MCF 10A (cell line): ENCODE measurements around the gene TIMM23B. TPM values are rescaled to one million over a fixed set of nuclear protein-coding genes. Genes with fewer than 3 reads are reported as not detected.
"Not testable (repeated sequence)": the region's sequence is repeated elsewhere in the genome, so short reads cannot be mapped to it uniquely, and the experiment has no call there.

ENCODE experiments used
- Bru-seq: library from RNA; stranded (reverse); fragments of 400-500 nt; gene quantifications from one replicate; lab custom pipeline; 2021; lab: Mats Ljungman, UMichigan
- BruChase-seq, 2 experiments: library from RNA; stranded (reverse); fragments of 400-500 nt; gene quantifications; one replicate each; lab custom pipeline; 2021; lab: Mats Ljungman, UMichigan
- BruUV-seq: library from RNA; stranded (reverse); fragments of 400-500 nt; replicated peaks from 2 replicates; lab custom pipeline; 2021; lab: Mats Ljungman, UMichigan
- CTCF ChIA-PET: fragments of 300-600 bp; sonication (Branson Sonifier 250); formaldehyde crosslinking; extraction: SDS; loops from one replicate; lab custom pipeline; 2021; ENCODE audit warnings: antibody characterized with exemption, inconsistent platforms; lab: Yijun Ruan, JAX
- POLR2A ChIA-PET: fragments of 300-600, 350-650 bp; sonication (Branson Sonifier 250); formaldehyde crosslinking; extraction: SDS; loops from one replicate; lab custom pipeline; 2020; ENCODE audit warnings: antibody characterized with exemption, inconsistent platforms; lab: Yijun Ruan, JAX
- DNase-seq: peaks from one replicate; pipeline ENCODE4 v3.0.0-alpha.2; 2018; ENCODE audit not compliant: unreplicated experiment
- H3K27ac Mint-ChIP-seq: one replicate; pipeline ENCODE4 v1.8.0; 2022; ENCODE audit warnings: mild to moderate bottlenecking, low read depth, mixed read lengths; ENCODE audit not compliant: unreplicated experiment
- H3K27me3 Mint-ChIP-seq: one replicate; pipeline ENCODE4 v1.8.0; 2022; ENCODE audit warnings: mixed read lengths; ENCODE audit not compliant: insufficient read depth, unreplicated experiment
- H3K36me3 Mint-ChIP-seq: one replicate; pipeline ENCODE4 v1.8.0; 2022; ENCODE audit warnings: mild to moderate bottlenecking, moderate library complexity, mixed read lengths; ENCODE audit not compliant: insufficient read depth, unreplicated experiment
- H3K4me1 Mint-ChIP-seq: one replicate; pipeline ENCODE4 v1.8.0; 2022; ENCODE audit warnings: mixed read lengths; ENCODE audit not compliant: insufficient read depth, unreplicated experiment
- H3K4me3 Mint-ChIP-seq: one replicate; pipeline ENCODE4 v1.8.0; 2022; ENCODE audit warnings: mild to moderate bottlenecking, moderate library complexity, mixed read lengths; ENCODE audit not compliant: unreplicated experiment
- H3K9me3 Mint-ChIP-seq: one replicate; pipeline ENCODE4 v1.8.0; 2022; ENCODE audit warnings: mixed read lengths; ENCODE audit not compliant: unreplicated experiment
- intact Hi-C: fragments of 100-400 bp; cut with micrococcal nuclease; formaldehyde crosslinking; loops from 2 replicates; pipeline ENCODE4 v1.14.1; 2022
- long read RNA-seq: library from polyadenylated mRNA; stranded (forward); transcript quantifications from one replicate; pipeline ENCODE4 v2.0.0, GENCODE V29; 2022
- total RNA-seq: library from RNA; stranded (reverse); gene quantifications from 2 replicates; pipeline ENCODE4 v1.2.3, GENCODE V29; 2022

The TIMM23B gene, protein sequence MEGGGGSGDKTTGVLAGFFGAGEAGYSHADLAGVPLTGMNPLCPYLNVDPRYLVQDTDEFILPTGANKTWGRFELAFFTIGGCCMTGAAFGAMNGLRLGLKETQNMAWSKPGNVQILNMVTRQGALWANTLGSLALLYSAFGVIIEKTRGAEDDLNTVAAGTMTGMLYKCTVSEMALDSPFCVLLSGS
- total RNA-seq (31.3 and 34.4 TPM in 2 replicates), Bru-seq, nascent RNA (percentile 96 among the genes with signal in this experiment), BruChase-seq, experiment 1, labeled RNA remaining after a 6-hour chase (percentile 90 among the genes with signal in this experiment), BruChase-seq, experiment 2, labeled RNA remaining after a 2-hour chase (percentile 94 among the genes with signal in this experiment)
- long read RNA-seq, transcript TIMM23B-201 (7 exons, 1,142 nt): major isoform, 20 of 36 reads
- long read RNA-seq, transcript TIMM23B-203 (8 exons, 2,623 nt): minor isoform, 6 of 36 reads
- long read RNA-seq, partial matches to known transcripts: 2 of 36 reads
- long read RNA-seq, other reads (novel, unspliced or antisense): 8 of 36 reads

DNA sequence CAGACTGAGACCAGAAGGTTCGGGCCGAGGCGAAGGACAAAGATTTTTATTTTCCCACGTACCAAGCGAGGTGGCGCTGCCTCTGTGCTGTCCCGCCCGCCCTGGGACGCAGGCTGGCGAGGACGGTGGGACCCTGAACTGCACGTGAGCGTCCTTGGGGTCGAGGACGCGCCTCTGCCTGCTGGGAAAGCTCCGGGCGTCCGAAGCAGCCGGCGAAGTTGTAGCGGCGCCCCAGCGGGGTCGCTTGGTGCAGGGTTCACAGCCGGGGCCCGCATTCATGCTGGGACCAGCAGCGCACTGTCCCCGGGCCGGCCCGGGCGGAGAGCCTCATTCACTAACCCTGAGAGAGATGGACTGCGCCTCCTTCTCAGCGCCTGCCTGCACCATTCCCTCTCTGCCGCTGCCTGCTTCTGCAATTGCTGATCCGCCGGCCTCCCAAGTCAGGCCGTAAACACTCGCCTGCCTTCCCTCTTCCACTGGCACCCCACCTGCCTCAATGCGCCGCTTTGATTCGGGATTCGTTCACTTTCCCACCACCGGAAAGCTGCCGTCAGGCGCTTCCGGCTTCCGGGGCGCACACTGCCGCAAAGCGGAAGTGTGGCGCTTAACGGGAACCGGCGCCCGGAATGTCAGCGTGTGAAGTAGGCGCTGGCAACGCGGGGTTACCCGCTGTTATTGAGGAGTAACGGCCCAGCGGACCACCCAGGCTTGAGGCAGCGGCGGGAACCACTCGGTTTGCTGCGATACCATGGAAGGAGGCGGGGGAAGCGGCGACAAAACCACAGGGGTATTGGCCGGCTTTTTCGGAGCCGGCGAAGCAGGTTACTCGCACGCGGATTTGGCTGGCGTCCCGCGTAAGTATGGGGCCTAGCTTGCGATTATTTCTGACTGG, at the start of gene TIMM23B, which contains the start of gene PARG:
Gene TIMM23B, plus strand, starts transcription at position 607 of the 892 bp plus-strand sequence. Its CDS starts 142 bp downstream, at position 749.
Gene PARG, minus strand, starts transcription at position 581 of the 892 bp plus-strand sequence. Its CDS starts 302 bp downstream, at position 279.
- POLR2A ChIA-PET: interaction anchor here (1.4 to 1.8 kb wide), 3 partner anchors 347 to 403 kb away, joined by 4 to 5 read pairs (median 5); partner anchors contain the start of gene ERCC6
- Mint-ChIP-seq H3K4me3 (peak within 1 kb of the TSS; percentile 89), H3K27ac (peak within 1 kb of the TSS; percentile 90), H3K36me3 (peaks cover 14% of the 10 kb centered on the region), H3K4me1 (peaks cover 20% of the 10 kb centered on the region)
- H3K27me3 Mint-ChIP-seq, H3K9me3 Mint-ChIP-seq, intact Hi-C loops: not testable (repeated sequence)
- peak; percentile 80 for DNase-seq
- BruUV-seq: TSS peak; percentile 62
- CTCF ChIA-PET: interaction anchor here (1.1 kb wide), 1 partner anchor 348 kb away, joined by 3 read pairs; no protein-coding TSS in a partner anchor

DNA sequence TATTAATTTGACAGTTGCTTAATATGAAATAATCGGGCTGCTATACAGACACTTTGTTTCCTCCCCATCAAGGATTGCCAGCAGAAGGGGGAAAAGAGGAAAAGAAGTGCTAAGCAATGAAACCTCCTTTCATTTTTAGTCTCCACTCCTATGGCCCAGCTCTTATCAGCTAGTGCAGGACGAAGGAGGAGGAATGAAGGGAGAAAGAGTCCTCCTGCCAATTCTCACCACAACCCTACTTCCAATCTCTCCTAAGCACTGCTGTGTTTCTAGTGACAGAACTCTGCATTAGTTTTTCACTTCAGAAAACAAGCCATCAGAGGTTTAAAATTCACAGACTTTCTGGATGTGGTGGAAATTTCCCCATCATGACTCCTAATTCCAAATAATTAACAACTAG, 41.9 kb upstream of the TIMM23B start:
- POLR2A ChIA-PET, H3K4me1 Mint-ChIP-seq, CTCF ChIA-PET, DNase-seq, H3K27ac Mint-ChIP-seq, H3K9me3 Mint-ChIP-seq, H3K27me3 Mint-ChIP-seq, intact Hi-C loops, H3K4me3 Mint-ChIP-seq, BruUV-seq: not testable (repeated sequence)
- H3K36me3 Mint-ChIP-seq: peaks cover 20% of the 10 kb centered on the region

DNA sequence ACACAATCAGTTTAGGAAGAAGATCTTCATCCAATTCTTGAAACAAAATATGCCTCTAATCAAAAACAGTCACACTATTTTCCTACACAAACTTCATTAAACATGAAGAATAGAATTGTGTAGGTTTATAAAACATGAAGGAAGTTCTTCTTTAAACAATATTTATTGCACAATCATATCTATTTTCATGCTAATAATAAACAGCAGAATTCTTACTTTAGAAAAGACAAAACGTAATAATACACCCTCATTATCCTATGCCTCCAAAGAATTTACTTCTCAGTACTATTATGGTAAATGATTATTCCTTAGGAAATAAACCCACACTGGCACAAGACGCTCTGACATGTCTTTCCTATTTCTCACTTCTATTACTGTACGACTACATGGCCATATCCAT, 41.4 kb upstream of the TIMM23B start:
- CTCF ChIA-PET, BruUV-seq: not testable (repeated sequence)

DNA sequence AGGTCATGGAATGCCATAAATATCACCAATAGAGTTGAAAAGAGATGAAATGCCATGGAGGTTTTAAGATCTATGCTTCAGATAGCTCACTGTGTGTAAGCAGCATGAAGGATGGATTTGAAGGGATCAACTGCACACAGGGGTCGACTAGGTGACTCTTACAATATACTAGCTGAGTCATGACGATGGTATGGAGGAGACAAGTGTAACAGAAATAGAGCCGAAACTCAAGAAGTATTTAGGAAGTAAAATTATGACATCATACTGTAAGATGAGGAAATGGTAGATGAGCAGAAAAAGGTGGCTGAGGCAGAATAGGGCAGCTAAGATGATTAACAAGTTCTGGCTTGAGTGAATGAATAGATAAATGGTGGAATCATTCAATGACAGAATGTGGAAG, 38.0 kb upstream of the TIMM23B start:
- POLR2A ChIA-PET, H3K4me3 Mint-ChIP-seq, DNase-seq, H3K27me3 Mint-ChIP-seq, intact Hi-C loops, BruUV-seq, CTCF ChIA-PET, H3K27ac Mint-ChIP-seq, H3K4me1 Mint-ChIP-seq, H3K9me3 Mint-ChIP-seq: not testable (repeated sequence)
- peaks cover 11% of the 10 kb centered on the region for H3K36me3 Mint-ChIP-seq

More for the DNA sequence above, 41.4 kb upstream of the TIMM23B start:
- H3K27me3 Mint-ChIP-seq, H3K4me3 Mint-ChIP-seq, H3K9me3 Mint-ChIP-seq, POLR2A ChIA-PET, intact Hi-C loops, H3K27ac Mint-ChIP-seq, DNase-seq, H3K4me1 Mint-ChIP-seq: not testable (repeated sequence)
- peaks cover 18% of the 10 kb centered on the region for H3K36me3 Mint-ChIP-seq

DNA sequence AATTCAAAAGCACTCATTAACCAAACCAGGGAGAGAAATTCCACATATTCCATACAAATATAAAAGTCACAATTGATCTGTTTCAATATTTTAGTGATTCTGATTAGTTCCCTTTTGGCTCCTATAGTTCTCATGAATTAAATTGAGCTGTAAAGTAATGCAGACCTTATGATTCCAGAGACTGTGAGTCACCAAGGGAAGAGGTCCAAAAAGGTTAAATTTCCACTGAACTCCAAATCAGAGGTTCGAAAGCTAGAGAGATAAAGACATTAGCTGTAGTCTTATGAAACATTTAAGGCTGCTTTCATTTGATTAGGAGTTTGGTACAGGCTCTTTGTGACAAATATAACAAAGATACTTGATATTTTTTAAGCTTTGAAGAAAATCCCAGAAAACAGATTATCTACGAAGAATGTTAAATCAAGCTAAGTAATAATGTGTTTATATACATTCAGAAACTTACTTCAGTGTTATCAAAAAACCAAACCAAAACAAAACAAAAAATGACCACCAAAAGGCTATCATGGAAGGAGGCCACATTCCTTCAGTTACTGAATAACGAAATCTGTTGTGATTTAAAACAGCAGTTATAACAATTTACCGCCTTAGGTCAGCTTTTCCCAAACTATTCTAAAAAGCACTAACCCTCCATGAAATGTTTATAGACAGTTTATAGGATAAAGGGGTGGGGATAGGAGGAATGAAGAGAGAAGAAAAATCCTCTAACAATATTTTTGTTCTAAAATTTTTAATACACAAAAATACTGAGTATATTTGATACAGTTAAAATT, 33.4 kb upstream of the TIMM23B start:
- intact Hi-C loops, H3K9me3 Mint-ChIP-seq, CTCF ChIA-PET, H3K27ac Mint-ChIP-seq, POLR2A ChIA-PET, H3K4me3 Mint-ChIP-seq, DNase-seq, H3K4me1 Mint-ChIP-seq, BruUV-seq, H3K27me3 Mint-ChIP-seq: not testable (repeated sequence)
- peaks cover 11% of the 10 kb centered on the region for H3K36me3 Mint-ChIP-seq

DNA sequence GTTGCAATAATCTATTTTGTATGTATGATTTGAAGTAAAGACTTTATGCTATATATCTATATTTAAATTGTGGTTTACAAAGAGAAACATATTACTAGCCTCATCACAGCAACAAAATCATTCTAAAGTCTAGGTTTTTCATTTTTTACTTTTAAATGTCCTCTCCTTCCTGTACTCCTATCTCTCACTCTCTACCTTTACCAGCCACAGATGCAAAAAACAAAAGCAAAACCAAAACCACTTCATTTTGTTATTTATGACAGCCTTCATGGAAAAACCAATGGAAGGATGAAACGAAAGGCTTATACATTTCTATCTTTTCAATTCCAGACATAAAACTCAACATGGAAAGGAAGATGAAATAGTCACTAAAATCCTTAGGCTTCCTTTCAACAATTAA, 31.6 kb upstream of the TIMM23B start:
- H3K27me3 Mint-ChIP-seq, H3K4me1 Mint-ChIP-seq, H3K27ac Mint-ChIP-seq, H3K9me3 Mint-ChIP-seq, H3K4me3 Mint-ChIP-seq, BruUV-seq, intact Hi-C loops, DNase-seq, POLR2A ChIA-PET: not testable (repeated sequence)
- H3K36me3 Mint-ChIP-seq: peaks cover 17% of the 10 kb centered on the region
- CTCF ChIA-PET: interaction anchor here (0.6 kb wide), 1 partner anchor 317 kb away, joined by 3 read pairs; no protein-coding TSS in a partner anchor
